ENCODE results near the gene EXOC3L4. TPM values are rescaled to one million over a fixed set of nuclear protein-coding genes. Genes with fewer than 3 reads are reported as not detected.
"Not testable (repeated sequence)": the region's sequence is repeated elsewhere in the genome, so short reads cannot be mapped to it uniquely, and the experiment has no call there.

The EXOC3L4 gene
- total RNA-seq, result 4.2 TPM
- long read RNA-seq, partial matches to known transcripts, result 4 of 7 reads
- long read RNA-seq, other reads (novel, unspliced or antisense), result 3 of 7 reads

DNA sequence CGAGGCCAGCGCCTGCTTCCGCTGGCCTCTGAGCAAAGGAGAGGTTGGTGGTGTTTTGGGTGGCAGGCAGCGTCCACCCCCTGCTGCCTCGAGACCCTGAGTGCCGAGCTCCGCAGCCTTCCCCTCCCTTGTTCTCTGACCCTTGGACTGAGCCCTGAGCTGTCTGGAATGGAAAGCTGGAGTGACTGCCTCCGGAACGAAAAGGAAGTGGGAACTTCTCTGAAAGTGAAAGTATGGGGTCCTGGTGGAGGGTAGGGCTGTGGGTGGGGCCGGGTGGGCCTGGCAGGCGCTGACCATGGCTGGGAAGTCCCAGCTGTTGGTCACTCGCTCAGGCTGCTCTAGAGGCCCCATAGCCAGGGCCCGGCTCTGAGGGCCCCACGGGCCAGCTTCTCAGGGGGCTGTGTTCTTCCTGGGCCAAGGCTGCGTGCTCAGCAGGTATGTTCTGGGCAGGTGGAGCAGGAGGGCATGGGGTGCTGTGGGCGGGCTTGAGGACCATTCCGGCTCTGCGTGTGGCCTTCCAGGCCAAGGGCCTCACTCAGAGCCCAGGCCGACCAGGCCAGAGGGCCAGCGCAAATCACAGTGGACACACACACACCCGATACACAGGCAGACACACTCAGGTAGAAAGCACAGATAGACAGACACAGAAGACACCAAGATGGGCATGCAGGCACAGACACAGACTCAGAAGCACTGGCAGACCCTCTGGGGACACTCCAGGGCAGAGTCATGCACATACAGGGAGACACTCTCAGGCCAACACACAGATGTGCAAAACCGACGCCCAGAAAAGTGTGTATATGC is at the start of gene EXOC3L4:
Gene EXOC3L4 (plus strand): TSS at position 320 of the 804 bp plus-strand sequence. CDS start 5,495 bp downstream, outside the sequence.
- ATAC-seq, result no peak
- H3K9me3 ChIP-seq, result no peaks in the 10 kb centered on the region
- peak within 1 kb of the TSS; percentile 37 for H3K4me3 ChIP-seq
- peak within 1 kb of the TSS; percentile 80 for H3K27ac ChIP-seq
- H3K36me3 ChIP-seq, result no peaks in the 10 kb centered on the region
- H3K4me1 ChIP-seq, result peaks cover 8% of the 10 kb centered on the region
- TF ChIP-seq, protein P1, sequence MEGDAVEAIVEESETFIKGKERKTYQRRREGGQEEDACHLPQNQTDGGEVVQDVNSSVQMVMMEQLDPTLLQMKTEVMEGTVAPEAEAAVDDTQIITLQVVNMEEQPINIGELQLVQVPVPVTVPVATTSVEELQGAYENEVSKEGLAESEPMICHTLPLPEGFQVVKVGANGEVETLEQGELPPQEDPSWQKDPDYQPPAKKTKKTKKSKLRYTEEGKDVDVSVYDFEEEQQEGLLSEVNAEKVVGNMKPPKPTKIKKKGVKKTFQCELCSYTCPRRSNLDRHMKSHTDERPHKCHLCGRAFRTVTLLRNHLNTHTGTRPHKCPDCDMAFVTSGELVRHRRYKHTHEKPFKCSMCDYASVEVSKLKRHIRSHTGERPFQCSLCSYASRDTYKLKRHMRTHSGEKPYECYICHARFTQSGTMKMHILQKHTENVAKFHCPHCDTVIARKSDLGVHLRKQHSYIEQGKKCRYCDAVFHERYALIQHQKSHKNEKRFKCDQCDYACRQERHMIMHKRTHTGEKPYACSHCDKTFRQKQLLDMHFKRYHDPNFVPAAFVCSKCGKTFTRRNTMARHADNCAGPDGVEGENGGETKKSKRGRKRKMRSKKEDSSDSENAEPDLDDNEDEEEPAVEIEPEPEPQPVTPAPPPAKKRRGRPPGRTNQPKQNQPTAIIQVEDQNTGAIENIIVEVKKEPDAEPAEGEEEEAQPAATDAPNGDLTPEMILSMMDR (IDR thresholded peaks at IDR 0.05), result no peak
- intact Hi-C loops (cut with DNase I), result no loop called here
- no peak for DNase-seq
- H3K27me3 ChIP-seq, result no peaks in the 10 kb centered on the region

DNA sequence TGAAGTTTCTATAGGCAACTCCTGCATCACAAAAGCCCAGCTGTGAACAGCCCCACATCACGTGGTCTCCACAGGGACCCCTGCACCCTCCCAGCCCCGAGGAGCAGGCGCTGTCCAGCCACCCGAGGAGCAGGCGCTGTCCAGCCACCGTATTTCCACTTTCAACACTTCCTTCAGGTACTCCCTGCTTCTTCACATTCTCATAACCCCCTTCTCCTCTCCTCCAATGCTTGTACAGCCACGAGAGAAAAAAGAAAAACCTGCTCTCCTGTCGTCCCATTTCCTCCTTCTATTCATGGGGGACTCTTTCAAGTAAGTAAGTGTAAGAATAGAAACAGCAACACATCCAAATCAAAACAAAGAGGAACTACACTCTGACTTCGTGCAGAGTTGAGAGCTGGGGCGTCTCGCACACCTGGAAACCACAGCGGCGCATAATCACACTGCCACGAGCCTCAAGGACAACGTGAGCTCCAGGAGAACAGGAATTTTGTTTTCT is 49.1 kb upstream of the EXOC3L4 start:
- intact Hi-C loops (cut with DNase I), result no loop called here
- DNase-seq (no peak), ATAC-seq (peak; percentile 64)
- H3K4me3 ChIP-seq, result no peak overlapping the region
- no peak overlapping the region for H3K27ac ChIP-seq
- peaks cover 16% of the 10 kb centered on the region for H3K4me1 ChIP-seq
- TF ChIP-seq, protein P1 (IDR thresholded peaks at IDR 0.05), result no peak
- no peaks in the 10 kb centered on the region for H3K9me3 ChIP-seq
- H3K36me3 ChIP-seq, result peaks cover 18% of the 10 kb centered on the region
- no peaks in the 10 kb centered on the region for H3K27me3 ChIP-seq

DNA sequence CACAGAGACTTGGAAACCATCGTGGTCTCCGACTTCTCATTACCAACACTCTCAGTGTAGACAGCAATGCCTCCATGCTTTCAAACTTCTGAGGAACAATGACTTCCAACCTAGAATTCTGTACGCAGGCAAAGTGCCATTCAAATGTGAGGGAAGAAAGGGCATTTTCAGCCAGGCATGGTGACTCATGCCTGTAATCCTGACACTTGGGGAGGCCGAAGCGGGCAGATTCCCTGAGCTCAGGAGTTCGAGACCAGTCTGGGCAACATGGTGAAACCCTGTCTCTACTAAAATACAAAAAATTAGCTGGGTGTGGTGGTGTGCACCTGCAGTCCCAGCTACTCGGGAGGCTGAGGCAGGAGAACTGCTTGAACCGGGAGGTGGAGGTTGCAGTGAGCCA is 47.1 kb upstream of the EXOC3L4 start:
- H3K4me1 ChIP-seq, result peaks cover 16% of the 10 kb centered on the region
- H3K27ac ChIP-seq; H3K9me3 ChIP-seq; H3K36me3 ChIP-seq; H3K4me3 ChIP-seq; intact Hi-C loops (cut with DNase I); ATAC-seq; DNase-seq; H3K27me3 ChIP-seq: not testable (repeated sequence)

DNA sequence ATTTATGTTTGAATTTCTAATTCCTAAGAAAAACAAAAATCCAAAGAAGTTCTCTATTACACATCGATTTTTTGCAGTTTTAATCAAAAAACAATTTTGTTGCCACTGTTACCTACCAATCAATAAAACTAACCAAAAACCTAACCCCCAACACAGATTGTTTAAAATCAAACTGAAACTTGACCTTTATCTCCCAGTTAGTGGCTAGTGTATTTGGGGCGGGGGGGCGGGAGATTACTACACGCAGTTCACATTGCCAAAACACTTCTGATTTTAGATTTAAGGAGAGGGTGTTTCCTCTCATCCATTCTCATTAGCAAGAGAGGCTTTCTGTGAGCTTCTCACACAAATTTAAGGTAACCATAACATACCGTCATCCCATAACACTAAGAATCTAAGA is 43.6 kb upstream of the EXOC3L4 start:
- no peaks in the 10 kb centered on the region for H3K9me3 ChIP-seq
- H3K4me1 ChIP-seq, result peaks cover 23% of the 10 kb centered on the region
- no peaks in the 10 kb centered on the region for H3K36me3 ChIP-seq
- no peak for DNase-seq
- no peak for ATAC-seq
- no peak overlapping the region for H3K4me3 ChIP-seq
- no peaks in the 10 kb centered on the region for H3K27me3 ChIP-seq
- intact Hi-C loops (cut with DNase I), result no loop called here
- TF ChIP-seq, protein P1 (IDR thresholded peaks at IDR 0.05), result no peak
- no peak overlapping the region for H3K27ac ChIP-seq

DNA sequence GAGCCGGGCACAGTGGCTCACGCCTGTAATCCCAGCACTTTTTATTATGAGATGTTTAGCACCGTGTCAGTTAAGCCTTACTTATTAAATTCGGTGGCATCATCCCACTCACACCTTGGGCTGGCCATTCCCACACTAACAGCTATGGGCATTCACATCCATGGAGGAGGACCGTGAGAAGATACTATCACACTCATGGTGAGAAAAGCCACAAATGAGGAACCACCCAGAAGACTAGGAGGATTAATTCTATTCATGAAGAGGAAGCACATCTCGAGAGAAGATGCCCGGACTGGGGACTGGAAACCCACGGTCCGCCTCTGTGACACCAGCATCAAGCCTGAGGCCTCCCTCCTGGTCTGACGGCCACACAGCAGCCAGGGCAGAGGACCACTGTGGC is 42.1 kb upstream of the EXOC3L4 start:
- Histone ChIP-seq H3K4me1 (peaks cover 19% of the 10 kb centered on the region), H3K27me3 (no peaks in the 10 kb centered on the region), H3K9me3 (no peaks in the 10 kb centered on the region), H3K27ac (no peak overlapping the region), H3K4me3 (no peak overlapping the region), H3K36me3 (no peaks in the 10 kb centered on the region)
- peak; percentile 58 for DNase-seq
- intact Hi-C loops (cut with DNase I), result no loop called here
- peak; percentile 26 for ATAC-seq
- TF ChIP-seq, protein P1 (IDR thresholded peaks at IDR 0.05), result no peak

DNA sequence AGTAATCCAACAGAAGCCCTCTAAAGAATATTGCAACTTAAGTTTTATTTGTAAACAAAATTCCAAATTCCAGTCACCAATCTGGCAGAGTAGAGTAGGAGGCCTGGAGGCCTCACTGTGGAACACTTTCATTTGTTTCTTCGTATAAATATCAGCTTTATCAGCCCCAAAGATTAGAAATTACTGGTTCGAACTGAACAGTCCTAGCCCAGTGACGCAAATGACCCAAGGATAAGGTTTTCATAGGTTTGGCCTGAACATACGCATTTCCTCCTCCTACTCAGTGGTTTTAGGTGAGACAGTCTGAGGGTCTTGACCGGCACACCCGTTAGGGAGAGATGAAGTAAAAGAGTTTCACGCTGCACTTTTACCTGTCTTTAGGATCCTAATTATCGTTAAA is 38.8 kb upstream of the EXOC3L4 start:
- DNase-seq (no peak), ATAC-seq (no peak)
- peak overlapping the region; percentile 95 for H3K4me3 ChIP-seq
- H3K27ac ChIP-seq, result peak overlapping the region; percentile 88
- H3K4me1 ChIP-seq, result peaks cover 34% of the 10 kb centered on the region
- no peaks in the 10 kb centered on the region for H3K27me3 ChIP-seq
- H3K36me3 ChIP-seq, result no peaks in the 10 kb centered on the region
- no peaks in the 10 kb centered on the region for H3K9me3 ChIP-seq
- intact Hi-C loops (cut with DNase I), result no loop called here
- TF ChIP-seq, protein P1 (IDR thresholded peaks at IDR 0.05), result no peak
